IMR-90 (cell line): ENCODE results near the gene HCRTR2. TPM values are rescaled to one million over a fixed set of nuclear protein-coding genes. Genes with fewer than 3 reads are reported as not detected.

Source experiments
- ATAC-seq: fragments of 200-7000 bp; cut with Tn5 transposase; 2 replicates; pipeline ENCODE4 v1.9.1; 2020; ENCODE audit warnings: low read depth, mild to moderate bottlenecking, moderate library complexity
- BruUV-seq: library from RNA; stranded (reverse); fragments of 400-500 nt; replicated peaks from 2 replicates; lab custom pipeline; 2021; lab: Mats Ljungman, UMichigan
- CTCF ChIA-PET: fragments of 300-600 bp; formaldehyde crosslinking; extraction: SDS; loops from one replicate; lab custom pipeline; 2021; ENCODE audit warnings: antibody characterized with exemption; lab: Yijun Ruan, JAX
- POLR2A ChIA-PET: fragments of 300-600 bp; sonication (Branson Sonifier 250); formaldehyde crosslinking; loops from one replicate; lab custom pipeline; 2022; ENCODE audit warnings: antibody characterized with exemption; ENCODE audit not compliant: unreplicated experiment; lab: Charles Lee
- DNase-seq: peaks from one replicate; pipeline ENCODE4 v3.0.0; 2013
- H2AFZ ChIP-seq: replicated peaks from 2 replicates; pipeline ENCODE3; 2013; ENCODE audit warnings: low read length, mild to moderate bottlenecking; ENCODE audit not compliant: poor library complexity
- H2AK5ac ChIP-seq: 2 replicates; pipeline ENCODE4 v1.6.1; 2013; ENCODE audit warnings: low read depth, low read length, inconsistent platforms
- H2AK9ac ChIP-seq: replicated peaks from 2 replicates; pipeline ENCODE3; 2013; ENCODE audit warnings: mild to moderate bottlenecking, low read depth, low read length, moderate library complexity; ENCODE audit not compliant: poor library complexity
- H2BK120ac ChIP-seq: 2 replicates; pipeline ENCODE4 v1.6.1; 2013; ENCODE audit warnings: low read depth, low read length, inconsistent platforms
- H2BK15ac ChIP-seq: 3 replicates; pipeline ENCODE4 v1.6.1; 2013; ENCODE audit warnings: low read depth, low read length, inconsistent platforms
- H2BK20ac ChIP-seq: 2 replicates; pipeline ENCODE4 v1.6.1; 2013; ENCODE audit warnings: low read depth, mild to moderate bottlenecking, inconsistent platforms, low read length, moderate library complexity
- H2BK5ac ChIP-seq: 2 replicates; pipeline ENCODE4 v1.6.1; 2013; ENCODE audit warnings: mild to moderate bottlenecking, low read depth, low read length, inconsistent platforms; ENCODE audit not compliant: poor library complexity, severe bottlenecking
- H3K14ac ChIP-seq: replicated peaks from 2 replicates; pipeline ENCODE4 v1.6.1; 2013; ENCODE audit warnings: low read depth, low read length, inconsistent platforms
- H3K18ac ChIP-seq: 2 replicates; pipeline ENCODE4 v1.6.1; 2013; ENCODE audit warnings: low read depth, low read length, control low read depth
- H3K23ac ChIP-seq: 2 replicates; pipeline ENCODE4 v1.6.1; 2013; ENCODE audit warnings: low read depth, low read length, inconsistent platforms
- H3K27ac ChIP-seq: 2 replicates; pipeline ENCODE4 v1.5.1; 2013; ENCODE audit warnings: mild to moderate bottlenecking, control low read depth, low read length; ENCODE audit not compliant: insufficient read depth
- H3K27me3 ChIP-seq: 2 replicates; pipeline ENCODE4 v1.6.1; 2013; ENCODE audit warnings: low read length; ENCODE audit not compliant: control insufficient read depth, insufficient read depth
- H3K36me3 ChIP-seq: 2 replicates; pipeline ENCODE4 v1.6.1; 2013; ENCODE audit warnings: low read length, mixed read lengths; ENCODE audit not compliant: control insufficient read depth, insufficient read depth
- H3K4ac ChIP-seq: 2 replicates; pipeline ENCODE4 v1.6.1; 2013; ENCODE audit warnings: low read depth, low read length, inconsistent platforms
- H3K4me1 ChIP-seq: 2 replicates; pipeline ENCODE4 v1.6.1; 2013; ENCODE audit warnings: low read length, mixed read lengths; ENCODE audit not compliant: control insufficient read depth, insufficient read depth
- H3K4me2 ChIP-seq: 2 replicates; pipeline ENCODE4 v1.6.1; 2013; ENCODE audit warnings: low read depth, mild to moderate bottlenecking, control low read depth, low read length, moderate library complexity
- H3K4me3 ChIP-seq: 2 replicates; pipeline ENCODE4 v1.5.1; 2013; ENCODE audit warnings: low read depth, mild to moderate bottlenecking, control low read depth, low read length, moderate library complexity; ENCODE audit not compliant: insufficient read depth
- H3K56ac ChIP-seq: 2 replicates; pipeline ENCODE4 v1.6.1; 2013; ENCODE audit warnings: low read length, inconsistent platforms; ENCODE audit not compliant: insufficient read depth; ENCODE audit errors: extremely low read depth
- H3K79me1 ChIP-seq, 2 experiments: 2 replicates each; pipeline ENCODE4 v1.6.1; 2013; ENCODE audit warnings: low read length in 2 of 2, inconsistent platforms in 1 of 2, low read depth in 1 of 2
- H3K9ac ChIP-seq: 2 replicates; pipeline ENCODE4 v1.6.1; 2013; ENCODE audit warnings: low read depth, low read length, control low read depth
- H3K9me1 ChIP-seq: 2 replicates; pipeline ENCODE4 v1.6.1; 2013; ENCODE audit warnings: low read length, inconsistent platforms; ENCODE audit not compliant: insufficient read depth
- H3K9me3 ChIP-seq: 2 replicates; pipeline ENCODE4 v1.6.1; 2013; ENCODE audit warnings: low read length; ENCODE audit not compliant: control insufficient read depth, insufficient read depth
- H4K20me1 ChIP-seq: 2 replicates; pipeline ENCODE4 v1.6.1; 2013; ENCODE audit warnings: low read length, inconsistent platforms; ENCODE audit not compliant: insufficient read depth
- H4K5ac ChIP-seq: 2 replicates; pipeline ENCODE4 v1.6.1; 2013; ENCODE audit warnings: mild to moderate bottlenecking, low read depth, low read length, control low read depth
- H4K8ac ChIP-seq, 2 experiments: 2 replicates each; pipeline ENCODE4 v1.6.1; 2013; ENCODE audit warnings: low read depth in 2 of 2, low read length in 2 of 2, control low read depth in 1 of 2, inconsistent platforms in 1 of 2
- H4K91ac ChIP-seq: 2 replicates; pipeline ENCODE4 v1.6.1; 2013; ENCODE audit warnings: low read depth, low read length, inconsistent platforms; ENCODE audit not compliant: insufficient read depth
- CHD1 ChIP-seq: IDR thresholded peaks from 2 replicates; pipeline ENCODE4 v1.6.1; 2012; ENCODE audit warnings: low read depth, low read length, improper control_type of control experiment
- CTCF ChIP-seq: conservative IDR thresholded peaks from 2 replicates; pipeline ENCODE4 v1.5.1; 2012; ENCODE audit warnings: mild to moderate bottlenecking, low read depth, low read length, improper control_type of control experiment
- ELK1 ChIP-seq: fragments of 150-350 bp; IDR thresholded peaks from 2 replicates; pipeline ENCODE4 v1.6.1; 2016; ENCODE audit warnings: low read depth, mild to moderate bottlenecking, low read length, moderate library complexity, borderline replicate concordance
- MAFK ChIP-seq: IDR thresholded peaks from 2 replicates; pipeline ENCODE4 v1.6.1; 2012; ENCODE audit warnings: low read depth, low read length, improper control_type of control experiment
- MAZ ChIP-seq: IDR thresholded peaks from 2 replicates; pipeline ENCODE4 v1.6.1; 2012; ENCODE audit warnings: low read depth, mild to moderate bottlenecking, low read length, improper control_type of control experiment, moderate library complexity, borderline replicate concordance
- RCOR1 ChIP-seq: IDR thresholded peaks from 2 replicates; pipeline ENCODE4 v1.6.1; 2012; ENCODE audit warnings: mild to moderate bottlenecking, low read length, improper control_type of control experiment; ENCODE audit not compliant: insufficient replicate concordance
- RFX5 ChIP-seq: IDR thresholded peaks from 2 replicates; pipeline ENCODE4 v1.8.0; 2012; ENCODE audit warnings: low read depth, mild to moderate bottlenecking, low read length, moderate library complexity
- SMC3 ChIP-seq: fragments of 150-350 bp; IDR thresholded peaks from 2 replicates; pipeline ENCODE4 v1.6.1; 2016; ENCODE audit warnings: low read depth, mild to moderate bottlenecking, antibody characterized with exemption, low read length, moderate library complexity
- WGBS, 2 experiments: methylation state at CpG; one replicate each; pipeline versions ENCODE4 v1.1.5 to v1.1.7; 2013; ENCODE audit warnings: missing lambda C conversion rate in 2 of 2; ENCODE audit not compliant: insufficient read length in 1 of 2; ENCODE audit errors: extremely low coverage in 2 of 2; 5-methylcytosine and 5-hydroxymethylcytosine counted together
- dilution Hi-C: fragments of 300-500 bp; cut with HindIII; formaldehyde crosslinking; loops from one replicate; pipeline ENCODE4 v1.14.3; 2018; ENCODE audit warnings: low sequenced_read_pairs; ENCODE audit not compliant: unreplicated experiment
- in situ Hi-C: fragments of 300-500 bp; cut with MboI; formaldehyde crosslinking; loops from 3 replicates; pipeline ENCODE4 v1.14.3; 2019; ENCODE audit warnings: low sequenced_read_pairs, inconsistent platforms, mixed read lengths
- intact Hi-C: fragments of 100-400 bp; cut with micrococcal nuclease; formaldehyde crosslinking; loops from 2 replicates; pipeline ENCODE4 v1.10.0; 2022
- polyA plus RNA-seq, 3 experiments: library from polyadenylated mRNA; depleted of rRNA; stranded (reverse); fragments of >200 nt; gene quantifications; 2 replicates each; pipeline ENCODE4 v1.2.3, GENCODE V29; 2012; ENCODE audit warnings: low replicate concordance in 1 of 3
- total RNA-seq: library from RNA; depleted of rRNA; stranded (reverse); fragments of >200 nt; gene quantifications from 2 replicates; pipeline ENCODE4 v1.2.3, GENCODE V29; 2012

The HCRTR2 gene
- total and polyA plus RNA-seq, 2 of the 4 experiments (the other 2 are of a cell fraction) = not detected

GRCh38 chr6:55266896-55267295 is 92.6 kb downstream of the HCRTR2 start:
- H2BK5ac ChIP-seq = no peak overlapping the region
- DNase-seq (no peak), ATAC-seq (no peak)
- H3K23ac ChIP-seq = no peak overlapping the region
- no peak overlapping the region for H3K18ac ChIP-seq
- ChIA-PET CTCF (interaction anchor here (1.9 kb wide), 1 partner anchor 10 kb away, joined by 8 read pairs; no protein-coding TSS in a partner anchor), POLR2A (no interaction called here)
- no peaks in the 10 kb centered on the region for H3K4me1 ChIP-seq
- WGBS, 2 experiments = no CpG with 5 or more reads among the region's 2 CpGs
- H3K4me3 ChIP-seq = no peak overlapping the region
- no peak overlapping the region for H2BK20ac ChIP-seq
- no TSS peak for BruUV-seq
- H3K9me1 ChIP-seq = 0 out of 2 replicates have a peak, but pooled peaks cover 2% of the 10 kb centered on the region
- no peak overlapping the region for H3K27ac ChIP-seq
- no peak overlapping the region for H2AK5ac ChIP-seq
- dilution Hi-C loops (no loop called here), in situ Hi-C loops (no loop called here), intact Hi-C loops (no loop called here)
- H3K9ac ChIP-seq = no peak overlapping the region
- H2BK120ac ChIP-seq = no peak overlapping the region
- no peak overlapping the region for H4K8ac ChIP-seq
- H4K91ac ChIP-seq = no peak overlapping the region
- no peak overlapping the region for H4K5ac ChIP-seq
- H3K4ac ChIP-seq = no peak overlapping the region
- H3K79me1 ChIP-seq = no peaks in the 10 kb centered on the region
- H2BK15ac ChIP-seq = no peak overlapping the region
- TF ChIP-seq MAZ = no peak
- no peak for TF ChIP-seq RFX5
- no peak for TF ChIP-seq CTCF
- TF ChIP-seq SMC3 = no peak
- TF ChIP-seq ELK1 = no peak
- no peak for TF ChIP-seq MAFK
- TF ChIP-seq RCOR1 = no peak
- TF ChIP-seq CHD1 = no peak
- no peak overlapping the region for H3K56ac ChIP-seq
- no peaks in the 10 kb centered on the region for H4K20me1 ChIP-seq
- no peak overlapping the region for H2AFZ ChIP-seq
- no peak overlapping the region for H3K4me2 ChIP-seq
- H3K14ac ChIP-seq = no peak overlapping the region
- no peaks in the 10 kb centered on the region for H3K9me3 ChIP-seq
- H3K36me3 ChIP-seq = no peaks in the 10 kb centered on the region
- H3K27me3 ChIP-seq = no peaks in the 10 kb centered on the region
- no peak overlapping the region for H2AK9ac ChIP-seq
